CD4-positive, alpha-beta T cell treated with Interleukin-4 for 1 hour (primary cell): ENCODE measurements around the gene TSPAN14.

Experiments
- DNase-seq, 2 donors: peaks; one replicate each; pipeline ENCODE4 v3.0.0-alpha.2; 2020 to 2022

The TSPAN14 gene

GRCh38 chr10:80554050-80554449 is 99.9 kb downstream of the TSPAN14 start:
- DNase-seq, result no peak

GRCh38 chr10:80555415-80555814 is 101.3 kb downstream of the TSPAN14 start:
- DNase-seq, result no peak

- DNase-seq, result no peak
Measured at GRCh38 chr10:80561950-80562349, 107.8 kb downstream of the TSPAN14 start.

- no peak for DNase-seq
Measured at GRCh38 chr10:80567292-80567691, 113.2 kb downstream of the TSPAN14 start.

GRCh38 chr10:80569131-80569895 is 115.2 kb downstream of the TSPAN14 start:
- no peak for DNase-seq

- no peak for DNase-seq
Measured at GRCh38 chr10:80571352-80571751, 117.2 kb downstream of the TSPAN14 start.

- no peak for DNase-seq
Measured at GRCh38 chr10:80579181-80579763, 125.2 kb downstream of the TSPAN14 start.

- no peak for DNase-seq
Measured at GRCh38 chr10:80579849-80580637, 125.9 kb downstream of the TSPAN14 start.

- DNase-seq, result no peak
Measured at GRCh38 chr10:80580638-80581468, 126.7 kb downstream of the TSPAN14 start.

- no peak for DNase-seq
Measured at GRCh38 chr10:80581469-80581835, 127.3 kb downstream of the TSPAN14 start.

GRCh38 chr10:80582286-80582960 is 128.3 kb downstream of the TSPAN14 start:
- no peak for DNase-seq
